ENCODE measurements around the gene QSER1. TPM values are rescaled to one million over a fixed set of nuclear protein-coding genes. Genes with fewer than 3 reads are reported as not detected.
"Not testable (repeated sequence)": the region's sequence is repeated elsewhere in the genome, so short reads cannot be mapped to it uniquely, and the experiment has no call there.

The QSER1 gene
- total and polyA plus RNA-seq, 2 experiments from 2014 or later: 29.4 to 132 TPM

DNA sequence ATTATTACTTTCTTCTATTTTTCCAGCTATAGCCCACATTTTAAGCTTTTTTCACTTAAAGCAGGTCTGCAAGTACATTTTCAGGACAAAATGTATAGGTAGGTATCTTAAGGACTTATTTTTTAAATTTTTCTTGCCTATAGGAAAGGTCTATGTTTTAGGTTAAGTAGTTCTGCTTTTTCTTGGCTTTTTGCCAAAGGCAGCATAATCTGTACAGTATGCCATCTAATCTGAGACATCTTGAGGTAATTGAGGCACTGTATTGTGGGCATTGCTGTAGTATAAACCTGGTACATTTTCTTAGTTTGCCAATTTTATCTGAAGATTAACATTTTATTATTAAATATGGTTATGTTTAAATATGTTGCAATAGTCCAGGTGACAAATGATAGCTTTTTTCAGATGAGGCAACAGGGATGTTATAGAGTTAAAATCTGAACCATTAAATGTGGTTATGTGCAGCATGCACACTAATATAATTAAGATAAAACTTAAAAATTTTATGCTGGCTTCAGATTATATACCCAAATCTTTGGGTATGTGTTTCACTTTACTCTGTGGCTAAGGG, 42.9 kb downstream of the QSER1 start (continued):
- TF ChIP-seq, protein P1, sequence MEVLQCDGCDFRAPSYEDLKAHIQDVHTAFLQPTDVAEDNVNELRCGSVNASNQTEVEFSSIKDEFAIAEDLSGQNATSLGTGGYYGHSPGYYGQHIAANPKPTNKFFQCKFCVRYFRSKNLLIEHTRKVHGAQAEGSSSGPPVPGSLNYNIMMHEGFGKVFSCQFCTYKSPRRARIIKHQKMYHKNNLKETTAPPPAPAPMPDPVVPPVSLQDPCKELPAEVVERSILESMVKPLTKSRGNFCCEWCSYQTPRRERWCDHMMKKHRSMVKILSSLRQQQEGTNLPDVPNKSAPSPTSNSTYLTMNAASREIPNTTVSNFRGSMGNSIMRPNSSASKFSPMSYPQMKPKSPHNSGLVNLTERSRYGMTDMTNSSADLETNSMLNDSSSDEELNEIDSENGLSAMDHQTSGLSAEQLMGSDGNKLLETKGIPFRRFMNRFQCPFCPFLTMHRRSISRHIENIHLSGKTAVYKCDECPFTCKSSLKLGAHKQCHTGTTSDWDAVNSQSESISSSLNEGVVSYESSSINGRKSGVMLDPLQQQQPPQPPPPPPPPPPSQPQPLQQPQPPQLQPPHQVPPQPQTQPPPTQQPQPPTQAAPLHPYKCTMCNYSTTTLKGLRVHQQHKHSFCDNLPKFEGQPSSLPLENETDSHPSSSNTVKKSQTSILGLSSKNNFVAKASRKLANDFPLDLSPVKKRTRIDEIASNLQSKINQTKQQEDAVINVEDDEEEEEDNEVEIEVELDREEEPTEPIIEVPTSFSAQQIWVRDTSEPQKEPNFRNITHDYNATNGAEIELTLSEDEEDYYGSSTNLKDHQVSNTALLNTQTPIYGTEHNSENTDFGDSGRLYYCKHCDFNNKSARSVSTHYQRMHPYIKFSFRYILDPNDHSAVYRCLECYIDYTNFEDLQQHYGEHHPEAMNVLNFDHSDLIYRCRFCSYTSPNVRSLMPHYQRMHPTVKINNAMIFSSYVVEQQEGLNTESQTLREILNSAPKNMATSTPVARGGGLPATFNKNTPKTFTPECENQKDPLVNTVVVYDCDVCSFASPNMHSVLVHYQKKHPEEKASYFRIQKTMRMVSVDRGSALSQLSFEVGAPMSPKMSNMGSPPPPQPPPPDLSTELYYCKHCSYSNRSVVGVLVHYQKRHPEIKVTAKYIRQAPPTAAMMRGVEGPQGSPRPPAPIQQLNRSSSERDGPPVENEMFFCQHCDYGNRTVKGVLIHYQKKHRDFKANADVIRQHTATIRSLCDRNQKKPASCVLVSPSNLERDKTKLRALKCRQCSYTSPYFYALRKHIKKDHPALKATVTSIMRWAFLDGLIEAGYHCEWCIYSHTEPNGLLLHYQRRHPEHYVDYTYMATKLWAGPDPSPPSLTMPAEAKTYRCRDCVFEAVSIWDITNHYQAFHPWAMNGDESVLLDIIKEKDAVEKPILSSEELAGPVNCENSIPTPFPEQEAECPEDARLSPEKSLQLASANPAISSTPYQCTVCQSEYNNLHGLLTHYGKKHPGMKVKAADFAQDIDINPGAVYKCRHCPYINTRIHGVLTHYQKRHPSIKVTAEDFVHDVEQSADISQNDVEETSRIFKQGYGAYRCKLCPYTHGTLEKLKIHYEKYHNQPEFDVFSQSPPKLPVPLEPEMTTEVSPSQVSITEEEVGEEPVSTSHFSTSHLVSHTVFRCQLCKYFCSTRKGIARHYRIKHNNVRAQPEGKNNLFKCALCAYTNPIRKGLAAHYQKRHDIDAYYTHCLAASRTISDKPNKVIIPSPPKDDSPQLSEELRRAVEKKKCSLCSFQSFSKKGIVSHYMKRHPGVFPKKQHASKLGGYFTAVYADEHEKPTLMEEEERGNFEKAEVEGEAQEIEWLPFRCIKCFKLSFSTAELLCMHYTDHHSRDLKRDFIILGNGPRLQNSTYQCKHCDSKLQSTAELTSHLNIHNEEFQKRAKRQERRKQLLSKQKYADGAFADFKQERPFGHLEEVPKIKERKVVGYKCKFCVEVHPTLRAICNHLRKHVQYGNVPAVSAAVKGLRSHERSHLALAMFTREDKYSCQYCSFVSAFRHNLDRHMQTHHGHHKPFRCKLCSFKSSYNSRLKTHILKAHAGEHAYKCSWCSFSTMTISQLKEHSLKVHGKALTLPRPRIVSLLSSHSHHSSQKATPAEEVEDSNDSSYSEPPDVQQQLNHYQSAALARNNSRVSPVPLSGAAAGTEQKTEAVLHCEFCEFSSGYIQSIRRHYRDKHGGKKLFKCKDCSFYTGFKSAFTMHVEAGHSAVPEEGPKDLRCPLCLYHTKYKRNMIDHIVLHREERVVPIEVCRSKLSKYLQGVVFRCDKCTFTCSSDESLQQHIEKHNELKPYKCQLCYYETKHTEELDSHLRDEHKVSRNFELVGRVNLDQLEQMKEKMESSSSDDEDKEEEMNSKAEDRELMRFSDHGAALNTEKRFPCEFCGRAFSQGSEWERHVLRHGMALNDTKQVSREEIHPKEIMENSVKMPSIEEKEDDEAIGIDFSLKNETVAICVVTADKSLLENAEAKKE (CRISPR knock-in tag; IDR thresholded peaks at IDR 0.05): no peak
- TF ChIP-seq ZNF114 (CRISPR knock-in tag; IDR thresholded peaks at IDR 0.05) (no peak), CREB1 (CRISPR knock-in tag; IDR thresholded peaks at IDR 0.05; ENCODE audit: low read depth) (no peak)

DNA sequence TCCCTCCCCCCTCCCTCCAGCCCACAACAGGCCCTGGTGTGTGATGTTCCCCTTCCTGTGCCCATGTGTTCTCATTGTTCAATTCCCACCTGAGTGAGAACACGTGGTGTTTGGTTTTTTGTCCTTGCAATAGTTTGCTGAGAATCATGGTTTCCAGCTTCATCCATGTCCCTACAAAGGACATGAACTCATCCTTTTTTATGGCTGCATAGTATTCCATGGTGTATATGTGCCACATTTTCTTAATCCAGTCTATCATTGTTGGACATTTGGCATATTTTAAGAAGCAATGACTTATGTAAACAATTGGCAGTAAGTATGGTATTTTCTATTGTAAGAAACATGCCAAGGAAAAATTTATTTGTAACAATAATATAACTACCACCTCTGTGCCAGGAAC, 43.6 kb downstream of the QSER1 start:
- peaks cover 98% of the 10 kb centered on the region for H3K36me3 Mint-ChIP-seq (ENCODE audit: low read depth)
- not testable (repeated sequence) for H3K27ac Mint-ChIP-seq; H3K27ac ChIP-seq (ENCODE audit: low read depth); DNase-seq (ENCODE audit: low spot score); H3K27me3 Mint-ChIP-seq (ENCODE audit: insufficient read depth, low read depth, poor library complexity); H2AFZ ChIP-seq; H3F3A ChIP-seq (replicated peaks; ENCODE audit: low read depth); H3K4me1 Mint-ChIP-seq; H3K9me3 Mint-ChIP-seq; H3K9me2 ChIP-seq (ENCODE audit: insufficient read depth); H3K27me3 ChIP-seq (ENCODE audit: insufficient read depth); ATAC-seq; H3K4me3 ChIP-seq; H3K4me2 ChIP-seq; H3K4me3 Mint-ChIP-seq
- peaks cover 63% of the 10 kb centered on the region for H3K36me3 ChIP-seq (ENCODE audit: insufficient read depth)
- H4K20me1 ChIP-seq (replicated peaks; ENCODE audit: insufficient read depth): peaks cover 40% of the 10 kb centered on the region
- H3K79me2 ChIP-seq (replicated peaks; ENCODE audit: insufficient read depth): peaks cover 100% of the 10 kb centered on the region
- peaks cover 17% of the 10 kb centered on the region for H3K4me1 ChIP-seq (ENCODE audit: insufficient read depth)

DNA sequence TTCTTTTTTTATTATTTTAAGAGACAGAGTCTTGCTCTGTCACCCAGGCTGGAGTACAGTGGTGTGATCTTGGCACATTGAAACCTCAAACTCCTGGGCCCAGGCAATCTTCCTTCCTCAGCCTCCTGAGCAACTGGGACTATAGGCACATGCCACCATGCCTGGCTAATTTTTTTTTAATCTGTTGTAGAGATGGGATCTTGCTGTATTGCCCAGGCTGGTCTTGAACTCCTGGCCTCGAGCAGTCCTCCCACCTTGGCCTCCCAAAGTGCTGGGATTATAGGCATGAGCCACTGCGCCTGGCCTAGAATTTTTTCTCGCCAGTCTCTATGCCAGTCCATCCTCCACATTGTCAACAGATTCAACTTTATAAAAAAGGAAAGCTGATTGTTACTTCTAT, 44.7 kb downstream of the QSER1 start:
- Histone ChIP-seq H4K20me1 (replicated peaks; ENCODE audit: insufficient read depth) (peaks cover 40% of the 10 kb centered on the region), H3K4me1 (ENCODE audit: insufficient read depth) (peaks cover 17% of the 10 kb centered on the region), H3K36me3 (ENCODE audit: insufficient read depth) (peaks cover 52% of the 10 kb centered on the region), H3K79me2 (replicated peaks; ENCODE audit: insufficient read depth) (peaks cover 95% of the 10 kb centered on the region)
- H3K27me3 ChIP-seq (ENCODE audit: insufficient read depth); H3K27ac ChIP-seq (ENCODE audit: low read depth); H3K9me2 ChIP-seq (ENCODE audit: insufficient read depth); H2AFZ ChIP-seq; H3K27me3 Mint-ChIP-seq (ENCODE audit: insufficient read depth, low read depth, poor library complexity); H3F3A ChIP-seq (replicated peaks; ENCODE audit: low read depth); H3K4me3 Mint-ChIP-seq; ATAC-seq; H3K27ac Mint-ChIP-seq; H3K4me3 ChIP-seq; H3K9me3 Mint-ChIP-seq; H3K4me2 ChIP-seq; DNase-seq (ENCODE audit: low spot score); H3K4me1 Mint-ChIP-seq: not testable (repeated sequence)
- peaks cover 92% of the 10 kb centered on the region for H3K36me3 Mint-ChIP-seq (ENCODE audit: low read depth)

All from GM23338 (cell line).